ENCODE measurements around the gene DHRS3. TPM values are rescaled to one million over a fixed set of nuclear protein-coding genes. Genes with fewer than 3 reads are reported as not detected.

The DHRS3 gene
- total RNA-seq, 2 donors from 2014 or later, result 9.2 to 9.8 TPM

- no peaks in the 10 kb centered on the region for H3K36me3 Mint-ChIP-seq (ENCODE audit: low read depth)
- H3K9ac ChIP-seq (ENCODE audit: extremely low read depth, low read length, poor library complexity, severe bottlenecking), result no peak overlapping the region
- peak overlapping the region; percentile 64 for H3K4me3 Mint-ChIP-seq
- H3K4me1 Mint-ChIP-seq, result peaks cover 5% of the 10 kb centered on the region
- no peaks in the 10 kb centered on the region for H3K9me3 ChIP-seq (ENCODE audit: control insufficient read depth, low read length)
- peaks cover 90% of the 10 kb centered on the region for H3K27me3 Mint-ChIP-seq (ENCODE audit: insufficient read depth)
- H3K4me3 ChIP-seq (ENCODE audit: low read length), result peak overlapping the region; percentile 49
- no peak for TF ChIP-seq CTCF (conservative IDR thresholded peaks at IDR 0.05)
- H3K4me1 ChIP-seq (ENCODE audit: control insufficient read depth, insufficient read depth, low read length), result no peaks in the 10 kb centered on the region
- H3K27ac ChIP-seq (ENCODE audit: low read depth, low read length), result no peak overlapping the region
- H3K27ac Mint-ChIP-seq, result no peak overlapping the region
- no peaks in the 10 kb centered on the region for H3K9me3 Mint-ChIP-seq
- DNase-seq, result peak; percentile 63
- peaks cover 81% of the 10 kb centered on the region for H3K27me3 ChIP-seq (ENCODE audit: control insufficient read depth, insufficient read depth, low read length, poor library complexity, severe bottlenecking)
- no peaks in the 10 kb centered on the region for H3K36me3 ChIP-seq (ENCODE audit: control insufficient read depth, insufficient read depth, low read length)
- WGBS, 2 experiments (ENCODE audit: insufficient coverage in 1 of 2, insufficient read length in 1 of 2), result 14 to 15% methylated on average over 24 to 39 of the region's 39 CpGs
These were observed 21.8 kb downstream of the DHRS3 start for GRCh38 chr1:12596007-12596821.

GRCh38 chr1:12595757-12596006 lies 22.3 kb downstream of the DHRS3 start:
- Mint-ChIP-seq H3K36me3 (ENCODE audit: low read depth) (no peaks in the 10 kb centered on the region), H3K27me3 (ENCODE audit: insufficient read depth) (peaks cover 88% of the 10 kb centered on the region), H3K4me1 (peaks cover 5% of the 10 kb centered on the region), H3K27ac (no peak overlapping the region), H3K9me3 (no peaks in the 10 kb centered on the region), H3K4me3 (peak overlapping the region; percentile 64)
- H3K4me1 ChIP-seq (ENCODE audit: control insufficient read depth, insufficient read depth, low read length), result no peaks in the 10 kb centered on the region
- H3K27me3 ChIP-seq (ENCODE audit: control insufficient read depth, insufficient read depth, low read length, poor library complexity, severe bottlenecking), result peaks cover 76% of the 10 kb centered on the region
- H3K36me3 ChIP-seq (ENCODE audit: control insufficient read depth, insufficient read depth, low read length), result no peaks in the 10 kb centered on the region
- WGBS, 2 experiments (ENCODE audit: insufficient coverage in 1 of 2, insufficient read length in 1 of 2), result 0% methylated on average over 18 of the region's 18 CpGs; no CpG with 5 or more reads in 1 of the 2 experiments
- peak; percentile 92 for DNase-seq
- no peak for TF ChIP-seq CTCF (conservative IDR thresholded peaks at IDR 0.05)
- no peak overlapping the region for H3K27ac ChIP-seq (ENCODE audit: low read depth, low read length)
- H3K9me3 ChIP-seq (ENCODE audit: control insufficient read depth, low read length), result no peaks in the 10 kb centered on the region
- H3K4me3 ChIP-seq (ENCODE audit: low read length), result peak overlapping the region; percentile 49
- no peak overlapping the region for H3K9ac ChIP-seq (ENCODE audit: extremely low read depth, low read length, poor library complexity, severe bottlenecking)

- Histone ChIP-seq H3K27ac (ENCODE audit: low read depth, low read length) (no peak overlapping the region), H3K27me3 (ENCODE audit: control insufficient read depth, insufficient read depth, low read length, poor library complexity, severe bottlenecking) (peaks cover 71% of the 10 kb centered on the region), H3K4me1 (ENCODE audit: control insufficient read depth, insufficient read depth, low read length) (no peaks in the 10 kb centered on the region), H3K4me3 (ENCODE audit: low read length) (peak overlapping the region; percentile 76), H3K36me3 (ENCODE audit: control insufficient read depth, insufficient read depth, low read length) (no peaks in the 10 kb centered on the region), H3K9ac (ENCODE audit: extremely low read depth, low read length, poor library complexity, severe bottlenecking) (no peak overlapping the region), H3K9me3 (ENCODE audit: control insufficient read depth, low read length) (no peaks in the 10 kb centered on the region)
- Mint-ChIP-seq H3K4me1 (peaks cover 5% of the 10 kb centered on the region), H3K9me3 (no peaks in the 10 kb centered on the region), H3K27me3 (ENCODE audit: insufficient read depth) (peaks cover 84% of the 10 kb centered on the region), H3K4me3 (peak overlapping the region; percentile 64), H3K27ac (no peak overlapping the region), H3K36me3 (ENCODE audit: low read depth) (no peaks in the 10 kb centered on the region)
- DNase-seq, result peak; percentile 94
- 2 to 10% methylated on average over 12 to 47 of the region's 47 CpGs for WGBS, 2 experiments (ENCODE audit: insufficient coverage in 1 of 2, insufficient read length in 1 of 2)
- no peak for TF ChIP-seq CTCF (conservative IDR thresholded peaks at IDR 0.05)
These were observed 22.8 kb downstream of the DHRS3 start for GRCh38 chr1:12594966-12595756.

All from endodermal cell (in vitro differentiated cells).